HG03378 (cell line): ENCODE data around the gene MYO1B.

Experiments used
- ATAC-seq: cut with Tn5 transposase; IDR thresholded peaks from one replicate; pipeline ENCODE4 v1.9.1; 2021; ENCODE audit warnings: mild to moderate bottlenecking, moderate library complexity; ENCODE audit not compliant: unreplicated experiment

MYO1B gene

DNA sequence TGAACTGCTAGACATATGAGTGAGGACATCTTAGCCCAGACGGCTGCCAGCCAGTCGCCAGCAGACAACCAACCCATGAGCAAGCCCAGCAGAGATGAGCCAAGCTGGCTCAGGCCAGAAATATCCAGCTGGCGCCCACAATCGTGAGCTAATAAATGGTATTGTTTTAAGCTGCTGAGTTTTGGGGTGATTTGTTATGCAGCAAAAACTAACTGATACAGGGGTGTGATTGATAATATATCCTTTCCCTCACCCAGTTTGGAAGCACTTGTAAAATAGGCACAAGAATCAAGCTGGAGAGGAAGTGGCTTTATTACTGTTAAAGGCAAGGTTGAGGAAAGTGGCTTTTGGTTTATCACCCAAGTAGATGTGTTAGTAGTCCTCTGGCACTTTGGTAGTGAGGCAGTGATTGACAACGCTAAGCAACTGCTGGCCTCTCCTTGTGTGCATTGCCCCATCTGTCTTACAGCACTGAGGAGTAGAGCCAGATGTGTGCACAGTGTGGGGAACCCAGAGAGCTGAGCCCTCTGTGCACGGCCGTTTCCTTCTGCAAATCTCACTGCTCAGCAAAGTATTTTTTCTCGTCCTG, 110.1 kb downstream of the MYO1B start:
- no peak for ATAC-seq

DNA sequence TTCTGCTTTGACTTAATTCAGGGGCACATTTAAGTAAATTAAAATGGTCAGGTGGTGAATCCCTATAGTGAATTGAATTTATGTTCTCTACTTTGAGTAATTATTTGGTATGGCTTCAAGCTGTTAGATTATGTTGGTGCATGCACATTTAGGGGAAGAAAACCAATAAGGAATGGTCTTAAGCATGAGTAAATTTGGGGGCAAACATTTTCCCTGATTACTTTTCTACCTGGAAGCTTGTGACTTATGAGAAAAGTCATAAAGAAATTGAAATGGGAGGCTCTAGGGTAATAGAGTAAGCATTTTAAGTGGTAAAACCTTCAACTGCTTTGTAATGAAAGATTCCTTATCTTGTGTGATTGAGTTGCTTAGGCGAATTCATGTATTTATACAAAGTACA, 112.5 kb downstream of the MYO1B start:
- no peak for ATAC-seq

DNA sequence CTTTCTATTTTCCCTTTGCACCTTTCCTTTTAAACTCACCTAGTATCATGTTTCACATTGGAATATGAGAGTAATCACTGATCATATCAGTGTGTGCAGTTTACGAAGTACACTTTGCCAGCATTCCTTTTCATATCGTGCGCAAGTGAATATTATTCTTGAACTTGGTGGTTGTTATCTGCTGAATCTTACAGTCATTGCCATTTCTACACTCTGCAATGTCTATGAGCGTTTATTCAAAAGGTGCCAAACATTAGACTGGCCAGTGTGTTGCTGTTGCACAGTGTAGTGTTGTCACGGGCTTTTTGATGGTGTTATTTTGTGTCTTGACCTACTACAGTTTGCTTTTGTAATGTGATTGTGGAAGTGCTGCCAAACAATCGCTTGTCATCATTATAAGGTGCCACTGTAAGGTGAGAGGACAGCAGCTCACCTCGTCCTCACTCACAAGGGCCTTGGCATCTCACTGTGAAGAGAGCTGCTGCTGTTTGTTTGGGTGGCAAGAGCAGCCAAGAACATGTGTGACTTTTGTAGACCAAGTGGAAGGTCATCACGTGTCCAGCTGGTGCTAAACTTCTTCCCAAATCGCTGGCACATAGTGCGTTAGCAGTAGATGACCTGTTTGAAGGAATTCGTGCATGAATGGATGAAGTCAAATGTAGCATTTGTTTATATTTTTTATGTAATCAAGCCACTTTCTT, 113.3 kb downstream of the MYO1B start:
- no peak for ATAC-seq

DNA sequence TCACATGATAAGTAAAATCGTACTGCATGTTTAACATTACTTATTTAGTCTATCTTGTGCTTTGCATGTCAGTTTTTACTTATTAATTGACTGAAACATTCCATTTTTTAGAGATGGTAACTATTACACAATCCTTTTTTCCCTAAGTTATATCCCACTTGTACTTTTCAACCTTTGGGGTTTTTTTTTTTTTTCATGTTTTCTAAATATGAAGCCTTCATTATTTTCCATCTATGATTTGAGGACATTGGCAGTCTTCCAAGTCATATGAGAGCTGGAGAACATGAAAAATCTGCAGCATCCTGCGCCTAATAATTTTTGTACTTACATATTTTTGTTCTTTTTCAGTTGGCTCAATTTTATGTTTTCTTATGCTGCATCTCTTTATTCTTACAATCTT, 113.9 kb downstream of the MYO1B start:
- ATAC-seq, result no peak

DNA sequence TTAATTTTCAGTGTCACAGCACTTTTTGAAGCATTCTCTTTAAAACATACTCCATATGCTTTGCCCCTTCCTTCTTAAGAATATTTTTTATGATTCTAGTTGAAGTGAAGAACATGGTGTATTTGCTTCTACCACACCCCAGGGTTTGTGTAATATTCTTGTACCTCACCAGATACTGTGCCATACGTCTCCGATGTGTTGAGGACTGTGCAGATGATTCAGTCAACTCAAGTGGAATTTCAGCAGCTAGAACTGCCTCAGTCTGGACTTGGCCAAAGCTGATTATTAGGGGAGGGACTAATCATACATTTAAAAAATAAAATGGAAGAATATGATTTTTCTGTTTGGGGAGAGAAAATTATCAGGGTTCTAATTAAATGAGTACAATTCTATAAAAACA, 115.7 kb downstream of the MYO1B start:
- ATAC-seq, result no peak

DNA sequence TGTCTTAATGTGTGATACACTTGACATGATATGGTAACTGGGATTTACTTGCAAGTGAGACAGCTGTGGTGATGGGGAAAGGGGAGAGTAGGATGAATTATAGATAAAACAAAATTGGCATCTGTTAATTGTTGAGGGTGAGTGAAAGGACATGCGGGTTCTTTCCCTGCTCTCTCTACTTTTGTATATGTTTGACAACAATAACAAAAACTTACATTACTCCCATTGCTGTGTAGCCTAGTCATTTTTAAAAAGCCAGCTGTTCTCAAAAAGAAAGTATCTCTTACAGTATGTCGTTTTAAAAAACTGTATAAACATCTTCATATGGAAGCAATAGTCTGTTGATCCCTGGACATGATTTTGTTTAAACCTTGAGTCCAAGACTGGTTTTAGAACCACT, 117.6 kb downstream of the MYO1B start:
- no peak for ATAC-seq

DNA sequence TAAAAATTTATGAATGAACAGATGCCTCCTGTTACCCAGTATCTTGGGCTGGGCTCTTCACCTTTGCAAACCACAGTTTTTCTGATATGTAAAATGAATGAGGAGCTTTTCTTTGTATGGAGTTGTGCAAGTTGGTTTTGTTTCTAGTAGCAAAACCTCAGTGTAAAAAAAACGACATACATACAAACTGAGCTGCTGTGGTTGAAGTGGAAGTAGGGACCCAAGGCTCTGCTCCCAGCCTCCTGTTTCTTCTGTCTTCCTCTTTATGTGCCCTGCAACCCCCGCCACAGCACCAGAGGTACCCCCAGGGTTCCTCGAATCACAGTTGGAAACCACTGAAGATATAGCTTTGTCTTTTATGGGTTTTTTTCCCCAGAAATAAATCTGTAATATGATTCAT, 118.1 kb downstream of the MYO1B start:
- ATAC-seq, result no peak

DNA sequence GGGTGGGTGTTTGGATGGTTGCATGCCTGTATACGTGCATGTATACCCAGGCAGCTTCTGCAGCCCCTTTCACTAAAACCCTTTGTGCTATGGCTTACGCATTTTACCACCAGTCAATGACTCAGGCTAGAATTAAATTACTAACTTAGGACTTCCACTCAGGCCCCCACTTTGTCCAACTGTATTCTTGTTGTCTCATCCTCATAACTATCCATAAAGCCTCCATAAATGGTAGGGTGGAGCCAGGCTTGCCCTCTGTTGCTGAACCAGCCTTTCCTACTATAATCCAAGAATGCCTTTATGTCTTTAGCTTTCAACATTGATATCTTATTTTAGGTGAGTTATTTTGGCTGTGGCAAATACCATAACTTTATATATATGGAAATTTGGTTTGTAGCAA, 119.9 kb downstream of the MYO1B start:
- ATAC-seq, result no peak

DNA sequence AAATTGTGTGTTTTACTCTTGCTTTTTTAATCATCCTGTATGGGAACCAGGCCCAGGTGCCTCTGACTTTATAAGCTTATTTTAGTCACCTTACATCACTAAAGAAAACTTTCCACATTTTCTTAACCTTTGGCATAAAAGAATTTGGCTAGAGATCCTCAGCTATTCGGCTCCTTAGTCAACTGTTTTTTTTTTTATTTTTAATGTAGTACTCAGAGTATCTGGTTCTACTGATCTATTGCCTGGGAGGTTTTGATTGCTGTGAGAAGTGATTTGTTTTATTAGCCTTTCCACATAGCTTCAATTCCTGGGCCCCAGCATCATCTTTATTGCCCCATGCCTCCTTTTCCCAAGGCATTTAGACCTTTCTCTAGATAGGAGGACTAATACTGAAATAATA, 121.0 kb downstream of the MYO1B start:
- ATAC-seq, result no peak

DNA sequence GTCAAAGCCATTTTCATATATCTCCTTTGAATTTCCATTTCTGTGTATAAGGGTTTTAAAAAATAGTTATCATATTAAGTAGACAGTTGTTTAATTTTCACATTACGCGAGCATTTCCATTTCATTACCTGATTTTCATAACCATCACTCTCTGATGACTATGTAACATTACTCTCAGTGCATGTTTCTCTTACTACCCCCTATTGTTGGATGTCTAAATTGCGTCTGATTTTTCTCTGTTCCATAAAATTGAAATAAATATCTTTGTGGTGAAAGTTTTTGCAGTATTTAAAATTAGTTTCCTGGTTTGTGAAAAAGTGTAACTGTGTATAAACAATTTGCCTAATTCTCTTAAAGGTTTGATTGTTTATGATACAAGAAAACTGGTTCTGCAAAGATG, 123.8 kb downstream of the MYO1B start:
- no peak for ATAC-seq

DNA sequence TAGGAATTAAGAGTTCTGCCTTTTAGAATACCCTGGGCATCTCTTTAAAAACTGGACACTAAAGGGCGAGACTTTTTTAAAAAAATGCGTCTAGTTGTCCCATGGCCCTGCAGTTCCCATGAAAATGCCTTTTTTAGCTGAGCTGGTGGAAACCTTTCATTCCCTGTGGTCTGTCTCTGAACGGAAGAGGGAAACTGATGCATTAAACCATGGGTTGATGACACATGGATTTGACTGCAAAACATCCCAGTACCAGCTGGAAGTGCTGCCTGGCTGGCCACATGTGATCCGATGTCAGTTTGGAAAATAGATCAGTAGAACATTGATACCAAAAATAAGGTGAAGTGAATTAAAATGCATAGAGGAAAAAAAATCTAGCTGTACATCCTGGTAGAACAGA, 129.2 kb downstream of the MYO1B start:
- ATAC-seq, result no peak

DNA sequence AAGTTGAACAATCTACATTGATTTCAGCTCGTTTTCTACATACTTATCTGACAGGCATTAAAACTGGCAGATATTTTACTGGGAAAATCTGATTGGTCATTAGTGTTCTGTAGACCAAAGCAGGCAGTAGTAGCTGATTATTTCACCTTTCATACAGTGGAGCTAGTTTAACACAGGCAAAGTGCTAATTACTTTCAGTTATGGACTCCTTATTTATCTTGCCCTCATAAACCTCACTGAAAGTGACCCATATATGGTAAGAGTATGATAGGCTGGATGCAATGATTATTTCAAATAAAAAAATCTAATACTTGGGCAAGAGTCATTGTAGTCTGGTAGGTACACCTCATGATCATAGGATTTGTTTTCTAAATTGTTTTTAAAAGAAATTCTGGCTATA, 129.7 kb downstream of the MYO1B start:
- ATAC-seq, result no peak

DNA sequence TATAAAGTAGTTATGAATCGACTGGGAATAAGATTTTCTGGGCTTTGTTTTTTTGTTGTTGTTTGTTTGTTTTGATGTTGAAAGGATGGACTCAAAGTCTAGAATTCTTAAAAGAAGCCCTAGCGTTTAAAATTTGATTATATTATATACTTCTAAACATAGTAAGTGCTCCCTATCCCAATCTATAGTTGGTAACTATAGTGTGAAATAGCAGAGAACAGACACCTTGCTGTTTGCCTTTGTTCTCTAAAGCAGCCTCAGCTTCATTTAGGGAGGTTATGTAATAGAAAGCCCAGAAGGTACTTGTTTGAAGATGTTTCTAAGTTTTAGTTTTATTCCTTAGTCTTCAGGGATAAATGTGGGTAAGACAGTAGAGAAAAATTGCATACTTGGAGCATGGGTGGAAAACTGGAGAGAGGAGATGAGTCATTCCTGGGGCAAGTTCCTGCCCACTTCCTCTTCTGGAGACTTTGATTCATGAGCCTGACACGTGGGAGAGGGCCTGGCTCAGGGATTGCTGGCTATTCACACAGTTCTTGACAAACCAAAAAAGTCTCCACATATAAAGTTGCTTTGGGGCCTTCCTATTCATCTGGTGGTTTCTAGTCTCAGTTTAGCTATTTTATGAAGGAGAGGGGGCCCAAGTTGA, 131.9 kb downstream of the MYO1B start:
- peak; percentile 94 for ATAC-seq

DNA sequence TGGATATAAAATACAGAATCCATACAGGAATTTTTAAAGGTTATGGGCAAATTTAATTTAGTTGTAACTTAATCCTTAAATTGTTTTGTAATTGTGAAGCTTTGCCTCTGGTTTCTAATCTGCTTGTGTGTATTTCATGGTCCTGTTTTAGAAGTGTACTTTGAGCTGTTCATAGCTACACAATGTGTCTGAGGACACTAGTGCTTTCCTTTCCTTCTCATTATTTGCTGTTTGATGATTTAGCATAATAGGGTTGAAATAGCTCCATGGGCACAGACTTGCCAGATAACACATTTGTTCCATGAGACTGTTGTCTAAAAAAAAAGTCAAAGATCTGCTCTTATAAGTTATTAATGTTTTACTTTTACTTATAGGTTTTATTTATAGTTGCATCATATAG, 134.2 kb downstream of the MYO1B start:
- no peak for ATAC-seq

DNA sequence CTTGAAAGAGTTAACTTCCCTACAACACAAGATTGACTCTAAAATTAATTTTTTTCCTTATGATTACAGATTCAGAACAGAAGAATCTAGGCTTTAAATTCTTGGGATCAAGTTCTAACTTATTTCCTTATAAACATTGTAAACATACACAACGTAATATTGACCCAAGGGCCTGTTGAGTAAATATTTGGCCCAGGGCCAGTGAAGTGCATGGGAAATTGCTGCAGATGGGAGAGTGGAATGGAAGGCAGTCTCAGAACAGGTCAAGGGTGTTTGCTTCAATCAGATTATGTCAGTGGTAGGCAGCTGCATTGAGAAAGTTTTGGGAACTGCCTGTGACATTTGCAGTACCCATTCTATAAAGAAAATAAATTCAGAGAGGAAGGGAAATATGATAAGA, 137.6 kb downstream of the MYO1B start:
- no peak for ATAC-seq

DNA sequence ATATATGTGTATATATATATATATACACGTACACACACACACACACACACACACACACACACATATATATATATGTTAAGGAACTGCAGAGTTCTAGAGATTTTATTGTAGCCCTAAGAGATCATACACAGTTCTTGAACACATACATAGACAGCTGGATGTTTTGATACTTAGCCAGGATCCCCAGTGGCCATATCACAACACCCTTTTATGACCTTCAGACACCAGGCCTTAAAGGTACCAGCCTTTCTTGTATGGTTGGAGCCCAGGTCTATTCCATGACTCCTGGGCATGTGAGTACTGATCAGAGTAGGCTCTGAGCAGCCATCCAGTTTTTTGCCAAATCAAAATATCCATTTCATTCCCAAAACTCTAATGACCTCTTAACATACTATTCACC, 138.3 kb downstream of the MYO1B start:
- ATAC-seq, result no peak

DNA sequence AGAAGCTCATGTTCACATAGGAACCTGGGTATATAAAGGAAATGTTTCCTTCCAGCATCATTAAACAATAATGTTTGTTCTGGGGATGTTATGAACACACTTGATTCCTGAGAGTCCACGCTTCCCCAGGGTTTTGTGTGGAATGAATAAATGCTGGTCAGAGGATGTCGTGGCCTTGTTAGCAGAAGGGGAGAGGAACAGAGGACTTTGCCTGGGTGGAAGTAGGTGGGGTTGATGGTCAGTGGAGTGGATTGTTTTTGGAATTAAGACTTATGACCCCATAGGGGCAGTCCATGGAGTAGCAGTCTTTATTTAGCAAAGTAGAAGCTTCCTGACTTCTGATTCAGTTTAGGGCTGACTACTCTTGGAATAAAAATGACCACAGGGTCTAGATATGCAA, 139.6 kb downstream of the MYO1B start:
- ATAC-seq, result no peak

DNA sequence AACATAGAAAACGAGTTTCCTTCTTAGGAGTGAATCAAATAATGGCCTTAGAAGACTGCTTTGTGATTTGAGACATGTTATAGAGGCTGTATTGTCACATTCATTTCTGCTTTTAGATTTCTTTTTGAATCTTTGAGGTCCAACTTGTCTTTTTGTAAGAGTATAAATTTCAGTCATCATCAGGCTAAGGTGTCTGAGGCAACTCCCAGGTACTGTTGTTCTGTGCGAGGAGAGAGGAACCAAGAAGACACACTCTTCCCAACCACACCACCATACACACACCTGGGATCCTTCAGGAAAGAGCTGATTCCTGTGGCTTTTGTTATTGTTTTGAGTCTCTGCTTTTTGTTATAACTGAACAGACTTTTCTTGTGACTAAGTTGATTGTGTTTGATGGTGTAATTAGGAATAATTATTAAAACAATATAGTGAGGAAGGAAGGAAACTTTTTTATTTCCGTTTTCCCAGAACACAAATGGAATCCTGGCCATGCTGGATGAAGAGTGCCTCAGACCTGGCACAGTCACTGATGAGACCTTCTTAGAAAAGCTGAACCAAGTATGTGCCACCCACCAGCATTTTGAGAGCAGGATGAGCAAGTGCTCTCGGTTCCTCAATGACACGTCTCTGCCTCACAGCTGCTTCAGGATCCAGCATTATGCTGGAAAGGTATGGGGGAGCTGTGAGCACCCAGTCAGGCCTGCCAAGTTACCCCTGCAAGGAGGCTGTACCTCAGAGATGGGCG, 140.4 kb downstream of the MYO1B start:
- no peak for ATAC-seq

DNA sequence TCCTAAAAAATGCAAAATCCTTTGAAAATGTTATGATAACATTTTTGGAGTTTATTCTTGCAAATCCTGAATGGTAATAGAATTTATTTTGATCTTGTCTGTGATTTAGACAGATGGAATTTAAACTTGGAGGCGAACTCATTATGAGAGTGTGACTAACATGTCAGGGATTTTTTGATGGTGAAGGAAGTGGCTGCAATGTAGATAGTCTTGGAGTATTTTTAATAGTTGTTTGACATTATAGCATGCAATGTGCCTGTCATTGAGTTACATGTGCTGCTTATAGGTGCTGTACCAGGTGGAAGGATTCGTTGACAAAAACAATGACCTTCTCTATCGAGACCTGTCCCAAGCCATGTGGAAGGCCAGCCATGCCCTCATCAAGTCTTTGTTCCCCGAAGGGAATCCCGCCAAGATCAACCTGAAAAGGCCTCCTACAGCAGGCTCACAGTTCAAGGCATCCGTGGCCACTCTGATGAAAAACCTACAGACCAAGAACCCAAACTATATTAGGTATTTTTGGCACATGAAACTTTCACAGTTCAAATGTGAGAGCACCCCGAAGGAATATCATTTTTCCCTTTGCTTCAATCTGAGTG, 141.8 kb downstream of the MYO1B start:
- ATAC-seq, result no peak

DNA sequence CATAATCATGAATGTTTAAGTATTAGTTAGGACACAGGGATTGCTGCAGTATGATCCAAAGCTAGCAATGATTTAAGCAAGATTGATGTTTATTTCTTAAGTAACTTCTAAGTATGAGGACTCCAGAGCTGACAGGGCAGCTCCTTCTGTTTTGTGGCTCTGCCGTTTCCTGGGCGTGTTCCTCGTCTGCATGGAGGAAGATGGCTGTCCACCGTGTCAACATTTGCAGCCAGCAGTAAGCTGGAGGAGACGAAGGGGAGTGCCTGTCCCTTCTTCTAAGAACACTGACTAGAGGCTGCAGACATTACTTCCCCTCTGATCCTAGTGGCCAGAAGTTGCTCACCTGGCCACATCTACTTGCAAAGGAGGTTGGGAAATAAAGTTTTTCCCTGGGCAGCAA, 144.1 kb downstream of the MYO1B start:
- ATAC-seq, result no peak

DNA sequence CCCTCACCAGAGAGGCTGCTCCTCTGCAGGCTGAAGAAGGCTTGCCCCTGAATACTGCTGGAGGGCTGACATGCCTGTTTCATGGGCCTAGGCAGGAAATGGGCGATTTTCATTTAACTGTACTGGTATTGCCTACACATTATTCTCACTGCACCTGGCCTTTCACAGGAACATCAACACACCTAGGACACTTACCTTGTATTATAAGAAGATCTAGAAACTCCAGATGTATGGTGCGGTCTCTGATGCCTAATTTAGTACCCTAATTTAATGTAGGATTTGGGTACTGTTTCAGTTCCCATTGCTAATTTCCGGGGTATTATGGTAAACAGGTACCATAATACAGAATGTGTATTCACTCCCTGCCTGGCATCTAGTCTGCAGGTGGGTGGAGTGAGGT, 146.0 kb downstream of the MYO1B start:
- no peak for ATAC-seq

DNA sequence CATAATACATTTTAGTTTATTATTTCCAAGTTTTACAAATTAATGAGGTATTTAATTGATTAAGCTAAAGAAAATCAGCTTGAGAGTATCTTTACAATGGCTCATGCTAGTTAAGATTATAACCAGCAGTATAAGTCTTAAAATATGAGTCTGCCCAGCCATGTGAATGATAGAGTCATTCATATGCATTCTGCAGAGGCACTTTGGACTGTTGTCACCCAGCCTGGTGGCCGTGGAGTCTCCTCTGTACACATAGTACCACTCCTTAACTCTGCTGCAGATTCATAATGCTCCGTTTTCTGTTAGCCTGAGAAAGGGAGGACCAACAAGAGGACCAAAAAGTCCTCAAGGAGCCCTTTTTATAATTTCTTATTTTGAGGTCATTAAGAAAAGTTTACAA, 148.8 kb downstream of the MYO1B start:
- ATAC-seq, result no peak
